AG04449 (cell line): ENCODE data around the gene SNF8.

Source experiments
- CTCF ChIA-PET: fragments of 350-600 bp; formaldehyde crosslinking; extraction: SDS; loops from one replicate; lab custom pipeline; 2021; ENCODE audit warnings: antibody characterized with exemption; lab: Yijun Ruan, JAX
- POLR2A ChIA-PET: fragments of 400-600, 350-600 bp; formaldehyde crosslinking; extraction: SDS; loops from one replicate; lab custom pipeline; 2020; ENCODE audit warnings: antibody characterized with exemption, inconsistent platforms; lab: Yijun Ruan, JAX
- DNase-seq: peaks from one replicate; pipeline ENCODE4 v3.0.0-alpha.2; 2010; ENCODE audit warnings: low read depth, low spot score
- H3K4me3 ChIP-seq: 2 replicates; pipeline ENCODE4 v1.5.1; 2011; ENCODE audit warnings: low read depth, mild to moderate bottlenecking, control low read depth, low read length
- CTCF ChIP-seq: IDR thresholded peaks from one replicate; pipeline ENCODE4 v1.5.1; 2011; ENCODE audit warnings: mild to moderate bottlenecking, moderate library complexity, low read length, control low read depth, inconsistent platforms; ENCODE audit not compliant: insufficient read depth; ENCODE audit errors: missing control alignments

SNF8 gene

GRCh38 chr17:48944515-48945260 is at the start of gene SNF8:
Gene SNF8, minus strand, starts transcription at chr17:48944842. Its CDS starts 108 bp downstream, at chr17:48944734.
- POLR2A ChIA-PET, result interaction anchor here (0.5 to 1.7 kb wide), 10 partner anchors 11 to 114 kb away, joined by 3 to 9 read pairs (median 3); partner anchors contain the start of gene UBE2Z

GRCh38 chr17:48993951-48994350 is 49.3 kb upstream of the SNF8 start:
- no peak overlapping the region for H3K4me3 ChIP-seq
- no peak for TF ChIP-seq CTCF
- ChIA-PET POLR2A (no interaction called here), CTCF (interaction anchor here (0.9 to 8.2 kb wide), 6 partner anchors 9 to 37 kb away, joined by 3 to 71 read pairs (median 4); no protein-coding TSS in a partner anchor)
- no peak for DNase-seq

More at GRCh38 chr17:48944515-48945260, at the start of gene SNF8:
- H3K4me3 ChIP-seq, result peak within 1 kb of the TSS; percentile 76
- CTCF ChIA-PET, result interaction anchor here (1.3 to 5.4 kb wide), 6 partner anchors 9 to 95 kb away, joined by 5 to 71 read pairs (median 7); no protein-coding TSS in a partner anchor
- peak; percentile 21 for DNase-seq
- TF ChIP-seq CTCF, result no peak

GRCh38 chr17:48993305-48993704 is 48.7 kb upstream of the SNF8 start:
- TF ChIP-seq CTCF, result no peak
- no peak overlapping the region for H3K4me3 ChIP-seq
- ChIA-PET CTCF (interaction anchor here (0.9 to 1.7 kb wide), 3 partner anchors 16 to 39 kb away, joined by 3 to 5 read pairs (median 4); no protein-coding TSS in a partner anchor), POLR2A (no interaction called here)
- no peak for DNase-seq

GRCh38 chr17:48992444-48992843 is 47.8 kb upstream of the SNF8 start:
- DNase-seq, result no peak
- CTCF ChIA-PET, result interaction anchor here (0.9 to 1.4 kb wide), 2 partner anchors 15 to 38 kb away, joined by 3 to 4 read pairs; no protein-coding TSS in a partner anchor
- no peak overlapping the region for H3K4me3 ChIP-seq
- no peak for TF ChIP-seq CTCF
- POLR2A ChIA-PET, result no interaction called here

- CTCF ChIA-PET, result no interaction called here
- DNase-seq, result no peak
- POLR2A ChIA-PET, result no interaction called here
- H3K4me3 ChIP-seq, result no peak overlapping the region
- no peak for TF ChIP-seq CTCF
These were observed 46.3 kb upstream of the SNF8 start for GRCh38 chr17:48990882-48991357.

GRCh38 chr17:48989100-48989499 is 44.5 kb upstream of the SNF8 start:
- POLR2A ChIA-PET, result no interaction called here
- no peak for TF ChIP-seq CTCF

More at GRCh38 chr17:48989100-48989499, 44.5 kb upstream of the SNF8 start:
- DNase-seq, result no peak
- CTCF ChIA-PET, result interaction anchor here (0.6 to 1.1 kb wide), 2 partner anchors 23 to 43 kb away, joined by 3 read pairs; no protein-coding TSS in a partner anchor
- no peak overlapping the region for H3K4me3 ChIP-seq
